ENCODE data around the gene RARRES1. TPM values are rescaled to one million over a fixed set of nuclear protein-coding genes. Genes with fewer than 3 reads are reported as not detected.

RARRES1 gene
- total RNA-seq, 1 experiment from 2014 or later: 0.73 TPM

DNA sequence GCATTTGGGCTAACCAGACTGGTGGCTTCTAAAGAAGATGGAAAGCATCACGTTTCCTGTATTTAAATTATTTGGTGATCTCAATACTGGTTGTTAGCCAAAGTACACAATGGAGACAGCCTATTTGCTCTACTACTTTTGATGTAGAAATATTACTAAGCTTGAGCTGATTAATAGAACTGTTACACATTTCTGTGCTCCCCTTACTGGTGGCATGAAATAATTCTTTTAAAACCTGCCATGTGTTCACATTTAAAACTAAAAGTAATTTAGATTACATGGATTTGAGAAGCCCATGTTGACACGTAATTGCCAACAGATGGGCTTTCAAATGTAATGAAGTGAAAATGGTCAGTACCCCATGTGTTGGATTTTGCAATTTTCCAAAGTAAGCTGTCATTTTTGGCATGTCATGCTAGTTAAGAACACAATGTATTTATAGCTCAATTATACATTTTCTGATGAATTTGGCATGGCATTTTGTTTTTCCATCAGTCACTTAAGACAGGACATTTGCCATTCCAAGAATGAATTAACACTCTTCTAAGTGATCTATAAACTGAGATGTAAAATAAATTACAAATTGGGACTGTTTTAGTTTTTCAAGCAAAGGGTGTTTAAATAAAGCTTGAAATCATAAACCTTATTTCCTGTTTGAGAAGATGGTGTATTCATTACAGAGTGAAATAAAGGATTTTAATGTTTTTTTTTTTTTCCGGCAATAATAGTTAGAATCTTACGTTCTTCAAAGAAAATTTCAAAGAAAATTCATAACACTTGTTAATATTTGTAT, 10.8 kb upstream of the RARRES1 start:
- no peaks in the 10 kb centered on the region for H4K20me1 ChIP-seq (ENCODE audit: low read length)
- H3K4me2 ChIP-seq (ENCODE audit: low read length): peak overlapping the region; percentile 7; the same call in 1 of the 2 replicates
- peak overlapping the region; percentile 77 for H3K27ac ChIP-seq (ENCODE audit: low read length)
- intact Hi-C loops (cut with micrococcal nuclease): no loop called here
- no peak for TF ChIP-seq EZH2phosphoT487 (IDR thresholded peaks at IDR 0.05; ENCODE audit: borderline replicate concordance, low read length)
- DNase-seq (peak; percentile 80), ATAC-seq (peak; percentile 66)
- no peaks in the 10 kb centered on the region for H3K9me3 ChIP-seq (ENCODE audit: low read length)
- H3K4me1 ChIP-seq (ENCODE audit: insufficient read depth, low read length): peaks cover 42% of the 10 kb centered on the region
- H3K9me2 ChIP-seq (replicated peaks; ENCODE audit: low read length): no peaks in the 10 kb centered on the region; the same call in 1 of the 2 replicates
- H3K27me3 ChIP-seq (ENCODE audit: low read length): no peaks in the 10 kb centered on the region
- H3K79me2 ChIP-seq (ENCODE audit: low read length): no peaks in the 10 kb centered on the region
- BruUV-seq (replicated peaks): no TSS peak
- no peak overlapping the region for H3K4me3 ChIP-seq (ENCODE audit: low read length)
- POLR2A ChIA-PET (ENCODE audit: unreplicated experiment): no interaction called here
- H3F3A ChIP-seq (ENCODE audit: low read length, unreplicated experiment): peaks cover 6% of the 10 kb centered on the region
- no peak overlapping the region for H2AFZ ChIP-seq (ENCODE audit: low read length)
- H3K9ac ChIP-seq (ENCODE audit: low read length): peak overlapping the region; percentile 15; the same call in 1 of the 2 replicates
- no peaks in the 10 kb centered on the region for H3K36me3 ChIP-seq (ENCODE audit: low read depth, low read length)
- CTCF ChIA-PET: interaction anchor here (0.7 kb wide), 1 partner anchor 15 kb away, joined by 6 read pairs; no protein-coding TSS in a partner anchor

GRCh38 chr3:158739661-158740060, 7.4 kb upstream of the RARRES1 start:
- Histone ChIP-seq H2AFZ (ENCODE audit: low read length) (no peak overlapping the region), H3K9me3 (ENCODE audit: low read length) (no peaks in the 10 kb centered on the region), H3K9me2 (replicated peaks; ENCODE audit: low read length) (no peaks in the 10 kb centered on the region; the same call in 1 of the 2 replicates), H3K79me2 (ENCODE audit: low read length) (no peaks in the 10 kb centered on the region), H3K4me1 (ENCODE audit: insufficient read depth, low read length) (peaks cover 23% of the 10 kb centered on the region), H3K4me3 (ENCODE audit: low read length) (no peak overlapping the region), H3K4me2 (ENCODE audit: low read length) (no peak overlapping the region), H3K36me3 (ENCODE audit: low read depth, low read length) (no peaks in the 10 kb centered on the region), H3K27me3 (ENCODE audit: low read length) (no peaks in the 10 kb centered on the region), H3K27ac (ENCODE audit: low read length) (no peak overlapping the region), H3K9ac (ENCODE audit: low read length) (no peak overlapping the region), H4K20me1 (ENCODE audit: low read length) (no peaks in the 10 kb centered on the region), H3F3A (ENCODE audit: low read length, unreplicated experiment) (no peaks in the 10 kb centered on the region)
- TF ChIP-seq EZH2phosphoT487 (IDR thresholded peaks at IDR 0.05; ENCODE audit: borderline replicate concordance, low read length) (no peak), CTCF (conservative IDR thresholded peaks at IDR 0.05; ENCODE audit: low read depth, low read length) (no peak), EZH2 (IDR thresholded peaks at IDR 0.05; ENCODE audit: low read length, unreplicated experiment) (no peak)
- intact Hi-C loops (cut with micrococcal nuclease): no loop called here
- ATAC-seq: no peak
- ChIA-PET POLR2A (ENCODE audit: unreplicated experiment) (no interaction called here), CTCF (no interaction called here)
- DNase-seq: no peak
- no TSS peak for BruUV-seq (replicated peaks)

- ChIA-PET POLR2A (ENCODE audit: unreplicated experiment) (no interaction called here), CTCF (no interaction called here)
- Histone ChIP-seq H3K4me1 (ENCODE audit: insufficient read depth, low read length) (peaks cover 17% of the 10 kb centered on the region), H3K4me3 (ENCODE audit: low read length) (no peak overlapping the region), H2AFZ (ENCODE audit: low read length) (no peak overlapping the region), H4K20me1 (ENCODE audit: low read length) (no peaks in the 10 kb centered on the region), H3F3A (ENCODE audit: low read length, unreplicated experiment) (no peaks in the 10 kb centered on the region), H3K9me3 (ENCODE audit: low read length) (no peaks in the 10 kb centered on the region), H3K36me3 (ENCODE audit: low read depth, low read length) (no peaks in the 10 kb centered on the region), H3K9ac (ENCODE audit: low read length) (no peak overlapping the region), H3K27ac (ENCODE audit: low read length) (no peak overlapping the region), H3K4me2 (ENCODE audit: low read length) (no peak overlapping the region), H3K27me3 (ENCODE audit: low read length) (no peaks in the 10 kb centered on the region), H3K9me2 (replicated peaks; ENCODE audit: low read length) (no peaks in the 10 kb centered on the region; the same call in 1 of the 2 replicates), H3K79me2 (ENCODE audit: low read length) (no peaks in the 10 kb centered on the region)
- ATAC-seq (no peak), DNase-seq (no peak)
- no peak for TF ChIP-seq EZH2 (IDR thresholded peaks at IDR 0.05; ENCODE audit: low read length, unreplicated experiment)
- no peak for TF ChIP-seq EZH2phosphoT487 (IDR thresholded peaks at IDR 0.05; ENCODE audit: borderline replicate concordance, low read length)
- no peak for TF ChIP-seq CTCF (conservative IDR thresholded peaks at IDR 0.05; ENCODE audit: low read depth, low read length)
- no TSS peak for BruUV-seq (replicated peaks)
- intact Hi-C loops (cut with micrococcal nuclease): no loop called here
These were observed 6.8 kb upstream of the RARRES1 start for GRCh38 chr3:158739078-158739477.

Measured in PC-3 (cell line).